Measurements from ENCODE around the gene KCNMA1. TPM values are rescaled to one million over a fixed set of nuclear protein-coding genes. Genes with fewer than 3 reads are reported as not detected.

The KCNMA1 gene
- total and polyA plus RNA-seq, 5 experiments from 2014 or later, result not detected

DNA sequence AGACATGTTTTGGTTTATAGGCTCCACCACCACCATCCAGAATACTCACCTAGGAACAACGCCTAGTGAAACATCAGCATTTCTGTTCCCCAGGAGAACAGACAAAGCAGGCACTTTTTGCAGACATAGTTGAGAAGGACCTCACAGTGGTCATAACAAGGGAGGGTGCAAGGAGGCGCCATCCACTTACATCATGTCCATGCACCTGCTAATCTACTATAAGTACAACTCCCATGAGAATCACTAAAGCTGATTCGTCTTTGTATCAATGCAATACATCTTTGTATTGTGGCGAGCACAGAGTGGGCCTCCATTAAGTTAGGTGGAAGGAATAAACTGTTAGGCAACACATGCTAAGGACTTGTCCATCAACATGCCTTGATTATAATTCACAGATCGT lies 207.1 kb downstream of the KCNMA1 start:
- Mint-ChIP-seq H3K27ac (no peak overlapping the region), H3K9me3 (no peaks in the 10 kb centered on the region), H3K4me1 (no peaks in the 10 kb centered on the region), H3K4me3 (no peak overlapping the region), H3K27me3 (peaks cover 0 to 11% (median 4%) of the 10 kb centered on the region in 5 donors), H3K36me3 (no peaks in the 10 kb centered on the region)
- ATAC-seq, result no peak
- DNase-seq, result no peak
- POLR2A ChIA-PET, result no interaction called here

DNA sequence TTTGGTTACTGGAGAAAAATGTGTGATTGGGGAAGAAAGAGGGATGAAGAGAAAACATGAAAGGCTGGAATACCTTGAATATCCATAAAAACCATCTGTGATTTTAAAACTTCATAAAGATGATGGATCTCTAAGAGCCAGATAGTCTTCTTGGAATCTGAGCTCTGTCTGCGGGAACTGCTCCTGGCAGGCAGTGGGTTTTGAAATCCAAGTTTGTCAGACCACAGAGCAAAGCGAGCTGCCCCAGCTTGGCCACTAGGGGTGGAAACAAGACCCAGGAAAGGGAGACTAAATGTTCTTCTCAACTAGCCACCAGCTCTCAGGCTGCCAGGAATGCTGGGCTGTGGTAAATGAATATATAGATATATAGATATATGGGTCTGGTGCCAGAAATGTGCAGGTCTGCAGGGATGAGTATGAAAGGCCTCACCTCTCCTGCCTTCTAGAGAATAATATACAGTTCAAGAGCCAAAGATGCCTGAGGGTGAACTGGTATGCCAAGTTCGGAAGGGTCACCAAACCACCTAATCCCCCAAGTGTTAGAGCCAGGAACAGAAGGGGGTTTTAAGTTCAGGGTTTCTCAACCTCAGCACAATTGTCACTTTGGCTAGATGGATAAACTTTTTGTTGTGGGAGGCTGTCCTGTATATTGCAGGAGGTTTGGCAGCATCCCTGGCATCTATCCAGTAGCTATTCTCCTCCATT lies 208.8 kb downstream of the KCNMA1 start:
- Mint-ChIP-seq H3K4me1 (no peaks in the 10 kb centered on the region), H3K9me3 (no peaks in the 10 kb centered on the region), H3K27ac (no peak overlapping the region), H3K36me3 (no peaks in the 10 kb centered on the region), H3K4me3 (no peak overlapping the region), H3K27me3 (peaks cover 0 to 11% (median 4%) of the 10 kb centered on the region in 5 donors)
- POLR2A ChIA-PET, result no interaction called here
- DNase-seq (no peak), ATAC-seq (no peak)

GRCh38 chr10:77424257-77424656 lies 213.4 kb downstream of the KCNMA1 start:
- DNase-seq, result no peak
- H3K36me3 Mint-ChIP-seq, result no peaks in the 10 kb centered on the region
- no peak overlapping the region for H3K4me3 Mint-ChIP-seq
- POLR2A ChIA-PET, result no interaction called here
- no peaks in the 10 kb centered on the region for H3K9me3 Mint-ChIP-seq
- ATAC-seq, result no peak
- no peaks in the 10 kb centered on the region for H3K4me1 Mint-ChIP-seq
- no peak overlapping the region for H3K27ac Mint-ChIP-seq
- H3K27me3 Mint-ChIP-seq, result peaks cover 0 to 11% (median 4%) of the 10 kb centered on the region in 5 donors

- H3K4me3 Mint-ChIP-seq, result no peak overlapping the region
- H3K27me3 Mint-ChIP-seq, result no peaks in the 10 kb centered on the region
- DNase-seq (no peak), ATAC-seq (no peak)
- H3K9me3 Mint-ChIP-seq, result no peaks in the 10 kb centered on the region
- no peaks in the 10 kb centered on the region for H3K36me3 Mint-ChIP-seq
- H3K4me1 Mint-ChIP-seq, result no peaks in the 10 kb centered on the region
- H3K27ac Mint-ChIP-seq, result no peak overlapping the region
- POLR2A ChIA-PET, result no interaction called here
Measured at GRCh38 chr10:77422491-77423338, 214.9 kb downstream of the KCNMA1 start.

GRCh38 chr10:77421591-77421990 lies 216.0 kb downstream of the KCNMA1 start:
- Mint-ChIP-seq H3K36me3 (no peaks in the 10 kb centered on the region), H3K27me3 (peaks cover 0 to 4% (median 0%) of the 10 kb centered on the region in 5 donors), H3K4me3 (no peak overlapping the region), H3K27ac (no peak overlapping the region), H3K4me1 (no peaks in the 10 kb centered on the region), H3K9me3 (no peaks in the 10 kb centered on the region)
- DNase-seq (no peak), ATAC-seq (no peak)
- POLR2A ChIA-PET, result no interaction called here

- no peaks in the 10 kb centered on the region for H3K4me1 Mint-ChIP-seq
- H3K4me3 Mint-ChIP-seq, result no peak overlapping the region
- H3K27ac Mint-ChIP-seq, result peak overlapping the region in 1 of 10 donors; percentile 0
- H3K27me3 Mint-ChIP-seq, result peaks cover 0 to 4% (median 0%) of the 10 kb centered on the region in 5 donors
- DNase-seq (no peak), ATAC-seq (no peak)
- no peaks in the 10 kb centered on the region for H3K36me3 Mint-ChIP-seq
- POLR2A ChIA-PET, result no interaction called here
- H3K9me3 Mint-ChIP-seq, result no peaks in the 10 kb centered on the region
Measured at GRCh38 chr10:77420947-77421523, 216.6 kb downstream of the KCNMA1 start.

- H3K9me3 Mint-ChIP-seq, result no peaks in the 10 kb centered on the region
- POLR2A ChIA-PET, result no interaction called here
- no peaks in the 10 kb centered on the region for H3K36me3 Mint-ChIP-seq
- H3K27ac Mint-ChIP-seq, result no peak overlapping the region
- no peak overlapping the region for H3K4me3 Mint-ChIP-seq
- peaks cover 0 to 4% (median 0%) of the 10 kb centered on the region in 5 donors for H3K27me3 Mint-ChIP-seq
- no peak for ATAC-seq
- H3K4me1 Mint-ChIP-seq, result no peaks in the 10 kb centered on the region
- no peak for DNase-seq
Measured at GRCh38 chr10:77419979-77420378, 217.6 kb downstream of the KCNMA1 start.

- Mint-ChIP-seq H3K27me3 (peaks cover 0 to 4% (median 0%) of the 10 kb centered on the region in 5 donors), H3K4me3 (no peak overlapping the region), H3K27ac (no peak overlapping the region), H3K9me3 (no peaks in the 10 kb centered on the region), H3K4me1 (no peaks in the 10 kb centered on the region), H3K36me3 (no peaks in the 10 kb centered on the region)
- ATAC-seq, result no peak
- POLR2A ChIA-PET, result no interaction called here
- no peak for DNase-seq
Measured at GRCh38 chr10:77419056-77419455, 218.6 kb downstream of the KCNMA1 start.

- Mint-ChIP-seq H3K4me3 (no peak overlapping the region), H3K4me1 (no peaks in the 10 kb centered on the region), H3K27ac (no peak overlapping the region), H3K9me3 (no peaks in the 10 kb centered on the region), H3K36me3 (no peaks in the 10 kb centered on the region), H3K27me3 (peaks cover 0 to 4% (median 0%) of the 10 kb centered on the region in 5 donors)
- POLR2A ChIA-PET, result no interaction called here
- no peak for ATAC-seq
- DNase-seq, result no peak
Measured at GRCh38 chr10:77417806-77418640, 219.6 kb downstream of the KCNMA1 start.

DNA sequence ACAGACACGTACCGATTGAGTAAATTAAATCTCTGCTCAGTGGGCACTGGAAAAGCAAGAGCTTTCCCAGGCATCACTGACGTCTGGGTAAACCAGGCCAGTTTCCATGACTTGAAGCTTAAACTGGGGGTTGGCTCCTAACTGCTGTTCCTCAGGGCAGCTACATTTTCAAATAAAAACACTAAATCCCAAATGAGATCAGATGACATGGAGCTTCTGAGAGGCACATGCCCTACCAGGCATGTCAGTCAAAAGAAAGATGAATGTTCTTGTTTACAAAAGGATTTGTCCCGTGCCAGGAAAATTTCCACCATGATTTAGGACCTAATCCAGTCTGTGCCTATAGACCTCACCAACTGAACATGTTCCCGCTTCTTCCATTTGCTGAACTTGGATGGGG lies 220.2 kb downstream of the KCNMA1 start:
- H3K27ac Mint-ChIP-seq, result no peak overlapping the region
- no peak for DNase-seq
- peaks cover 0 to 4% (median 0%) of the 10 kb centered on the region in 5 donors for H3K27me3 Mint-ChIP-seq
- no peak for ATAC-seq
- POLR2A ChIA-PET, result no interaction called here
- no peaks in the 10 kb centered on the region for H3K9me3 Mint-ChIP-seq
- no peaks in the 10 kb centered on the region for H3K36me3 Mint-ChIP-seq
- H3K4me3 Mint-ChIP-seq, result no peak overlapping the region
- H3K4me1 Mint-ChIP-seq, result no peaks in the 10 kb centered on the region

DNA sequence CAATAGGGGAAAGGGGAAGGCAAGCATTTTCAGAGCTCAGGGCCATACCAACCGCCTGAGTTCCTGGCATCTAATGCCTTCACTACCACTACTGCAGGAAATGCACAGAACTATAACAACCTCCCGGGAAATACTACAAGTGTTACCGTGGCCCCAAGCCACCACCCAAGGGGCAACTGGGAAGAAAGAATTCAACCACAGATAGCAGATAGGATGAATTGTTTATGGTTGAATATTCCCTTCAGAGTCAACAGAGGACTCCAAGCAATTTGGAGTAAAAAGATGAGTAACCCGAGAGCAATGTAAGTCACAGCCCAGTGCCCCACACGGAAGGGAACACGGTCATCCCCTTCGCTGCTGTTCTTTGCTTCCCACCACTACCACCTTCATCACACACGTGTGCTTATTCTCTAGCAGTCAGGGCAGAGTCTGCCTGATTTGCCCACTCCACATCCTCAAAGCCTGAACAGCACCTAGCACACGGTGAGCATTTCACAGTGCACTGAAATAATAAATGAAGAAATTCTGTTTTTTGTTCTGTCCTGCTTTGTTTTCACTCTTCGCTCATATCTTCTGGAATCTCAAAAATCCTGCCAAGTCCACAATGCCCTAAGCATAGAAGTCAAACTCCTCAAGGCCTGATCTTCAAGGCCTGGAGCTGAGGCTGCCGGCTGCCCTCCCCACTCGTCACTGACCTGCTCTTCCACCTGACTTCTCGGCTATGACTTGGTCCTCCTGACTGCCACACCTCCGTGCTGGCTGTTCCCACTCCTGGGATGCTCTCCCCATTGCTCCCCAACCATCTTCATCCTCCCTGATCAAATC lies 221.1 kb downstream of the KCNMA1 start:
- Mint-ChIP-seq H3K9me3 (no peaks in the 10 kb centered on the region), H3K36me3 (no peaks in the 10 kb centered on the region), H3K4me1 (no peaks in the 10 kb centered on the region), H3K4me3 (no peak overlapping the region), H3K27me3 (peaks cover 0 to 4% (median 0%) of the 10 kb centered on the region in 5 donors), H3K27ac (peak overlapping the region in 1 of 10 donors; percentile 78)
- ATAC-seq, result no peak
- POLR2A ChIA-PET, result no interaction called here
- no peak for DNase-seq

DNA sequence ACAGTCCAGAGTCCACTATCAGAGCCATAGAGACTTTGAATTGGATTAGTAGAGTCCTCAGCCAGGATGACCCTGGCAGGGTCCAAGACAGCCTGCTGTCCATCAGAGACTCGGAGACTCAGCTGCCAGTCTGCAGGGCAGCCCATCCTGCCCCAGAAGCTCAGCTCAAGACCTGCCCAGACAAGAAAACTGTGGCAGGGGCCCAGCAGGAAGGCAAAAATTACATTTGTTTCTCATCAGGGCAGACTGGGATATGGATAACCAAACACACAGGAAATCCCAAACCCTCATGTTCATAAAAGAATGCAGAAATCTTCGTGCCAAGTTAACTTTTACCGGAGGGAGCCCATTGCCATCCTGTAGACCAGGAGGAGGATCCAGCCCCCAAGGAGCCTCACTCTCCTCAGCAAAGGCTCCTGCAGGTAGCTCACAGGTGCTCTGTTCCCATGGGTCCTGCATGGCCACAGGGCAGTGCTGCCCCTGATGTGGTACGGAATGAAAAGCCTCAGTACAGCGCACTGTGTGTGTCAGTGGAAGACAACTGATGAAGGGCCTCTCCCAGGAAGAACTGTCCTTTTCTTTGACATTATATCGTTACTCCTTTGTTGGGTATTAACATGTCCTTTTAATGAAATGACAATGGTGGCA lies 222.2 kb downstream of the KCNMA1 start:
- H3K27ac Mint-ChIP-seq, result no peak overlapping the region
- peaks cover 0 to 6% (median under 1%) of the 10 kb centered on the region in 4 donors for H3K4me1 Mint-ChIP-seq
- H3K4me3 Mint-ChIP-seq, result no peak overlapping the region
- no peak for ATAC-seq
- H3K36me3 Mint-ChIP-seq, result no peaks in the 10 kb centered on the region
- H3K27me3 Mint-ChIP-seq, result peaks cover 0 to 4% (median 0%) of the 10 kb centered on the region in 5 donors
- no peaks in the 10 kb centered on the region for H3K9me3 Mint-ChIP-seq
- DNase-seq, result no peak
- POLR2A ChIA-PET, result no interaction called here

Data from naive thymus-derived CD8-positive, alpha-beta T cell (primary cell).